Measurements from ENCODE around the gene TNS4.

- no peak for TF ChIP-seq CTCF (conservative IDR thresholded peaks at IDR 0.05)
- no peak for TF ChIP-seq ZFX (IDR thresholded peaks at IDR 0.05)
Observed at GRCh38 chr17:40511667-40512220, 10.3 kb upstream of the TNS4 start.
